HCT116 (cell line): ENCODE data around the gene CDH13. TPM values are rescaled to one million over a fixed set of nuclear protein-coding genes. Genes with fewer than 3 reads are reported as not detected.

Experiments used
- ATAC-seq: fragments of 200-7000 bp; cut with Tn5 transposase; 2 replicates; pipeline ENCODE4 v1.9.1; 2020; ENCODE audit warnings: mild to moderate bottlenecking, moderate library complexity
- BruUV-seq: library from RNA; stranded (reverse); fragments of 400-500 nt; replicated peaks from 2 replicates; lab custom pipeline; 2021; lab: Mats Ljungman, UMichigan
- CTCF ChIA-PET: fragments of 300-600 bp; sonication (Branson Sonifier 250); formaldehyde crosslinking; loops from one replicate; lab custom pipeline; 2021; ENCODE audit warnings: antibody characterized with exemption; lab: Charles Lee
- POLR2A ChIA-PET: fragments of 300-600, 350-600 bp; sonication (Branson Sonifier 250); formaldehyde crosslinking; loops from one replicate; lab custom pipeline; 2021; ENCODE audit warnings: antibody characterized with exemption; lab: Charles Lee
- RAD21 ChIA-PET, 2 experiments: fragments of 300-600 bp; sonication (Branson Sonifier 250); formaldehyde crosslinking; loops; one replicate each; lab custom pipeline; 2023; ENCODE audit warnings: low total read pairs in 2 of 2; ENCODE audit not compliant: uncharacterized antibody in 2 of 2, unreplicated experiment in 2 of 2, low non-redundant PET in 1 of 2; lab: Charles Lee
- DNase-seq: peaks from one replicate; pipeline ENCODE4 v3.0.0-alpha.2; 2010; ENCODE audit warnings: low read depth, low spot score
- H2AFZ ChIP-seq: fragments of 200-600 bp; shearing (Covaris generic), sonication (generic); 2 replicates; pipeline ENCODE4 v1.6.1; 2017; ENCODE audit warnings: low read depth, mixed run types, mixed read lengths, antibody characterized with exemption, low read length; ENCODE audit not compliant: poor library complexity, severe bottlenecking
- H3K27ac ChIP-seq: 2 replicates; pipeline ENCODE4 v1.5.1; 2012; ENCODE audit warnings: low read depth, low read length
- H3K27me3 ChIP-seq: fragments of 200-600 bp; sonication (generic); 2 replicates; pipeline ENCODE4 v1.6.1; 2016; ENCODE audit warnings: mixed run types, low read length, mixed read lengths; ENCODE audit not compliant: insufficient read depth
- H3K36me3 ChIP-seq, 2 experiments: fragments of 200-500 bp in 1 of 2; fragments of 200-600 bp in 1 of 2; sonication (Bioruptor generic) in 1 of 2; sonication (generic) in 1 of 2; 2 replicates each; pipeline versions ENCODE4 v1.5.1 to v1.6.1; 2014 to 2016; ENCODE audit warnings: low read length in 2 of 2, inconsistent platforms in 1 of 2, mixed read lengths in 1 of 2, mixed run types in 1 of 2; ENCODE audit not compliant: insufficient read depth in 2 of 2, control insufficient read depth in 1 of 2
- H3K4me1 ChIP-seq, 2 experiments: fragments of 200-600 bp in 1 of 2; sonication (generic) in 1 of 2; 2 replicates each; pipeline versions ENCODE4 v1.5.1 to v1.6.1; 2012 to 2017; ENCODE audit warnings: low read length in 2 of 2, inconsistent platforms in 1 of 2, mild to moderate bottlenecking in 1 of 2, mixed read lengths in 1 of 2, mixed run types in 1 of 2, moderate library complexity in 1 of 2; ENCODE audit not compliant: insufficient read depth in 2 of 2, control insufficient read depth in 1 of 2
- H3K4me2 ChIP-seq: fragments of 200-600 bp; sonication (generic); 2 replicates; pipeline ENCODE4 v1.6.1; 2017; ENCODE audit warnings: mixed run types, low read length, mixed read lengths
- H3K4me3 ChIP-seq, 2 experiments: fragments of 200-600 bp in 1 of 2; sonication (generic) in 1 of 2; replicated peaks in 1 of 2; 2 replicates each; pipeline ENCODE4 v1.5.1; 2011 to 2016; ENCODE audit warnings: low read length in 2 of 2, control low read depth in 1 of 2, low read depth in 1 of 2, mild to moderate bottlenecking in 1 of 2, mixed read lengths in 1 of 2, mixed run types in 1 of 2
- H3K79me2 ChIP-seq: fragments of 200-600 bp; sonication (generic); 2 replicates; pipeline ENCODE4 v1.6.1; 2017; ENCODE audit warnings: mild to moderate bottlenecking, mixed run types, low read length, moderate library complexity, mixed read lengths; ENCODE audit not compliant: insufficient read depth
- H3K9ac ChIP-seq: fragments of 200-600 bp; sonication (generic); 2 replicates; pipeline ENCODE4 v1.6.1; 2016; ENCODE audit warnings: low read length, mixed read lengths
- H3K9me2 ChIP-seq: fragments of 200-600 bp; sonication (generic), shearing (Covaris generic); 2 replicates; pipeline ENCODE4 v1.6.1; 2017; ENCODE audit warnings: mixed run types, mild to moderate bottlenecking, moderate library complexity; ENCODE audit not compliant: insufficient read depth
- H3K9me3 ChIP-seq, 2 experiments: fragments of 200-500 bp in 1 of 2; fragments of 200-600 bp in 1 of 2; sonication (Bioruptor generic) in 1 of 2; sonication (generic) in 1 of 2; 2 replicates each; pipeline ENCODE4 v1.6.1; 2014 to 2017; ENCODE audit warnings: low read length in 2 of 2, mixed read lengths in 2 of 2, inconsistent platforms in 1 of 2, low read depth in 1 of 2, mild to moderate bottlenecking in 1 of 2, mixed run types in 1 of 2, moderate library complexity in 1 of 2; ENCODE audit not compliant: control insufficient read depth in 1 of 2, insufficient read depth in 1 of 2
- H4K20me1 ChIP-seq: fragments of 200-600 bp; sonication (generic), shearing (Covaris generic); 2 replicates; pipeline ENCODE4 v1.6.1; 2017; ENCODE audit warnings: mixed run types, mild to moderate bottlenecking, moderate library complexity; ENCODE audit not compliant: insufficient read depth
- ATF3 ChIP-seq: IDR thresholded peaks from 2 replicates; pipeline ENCODE4 v1.6.1; 2012
- CBX3 ChIP-seq: IDR thresholded peaks from 2 replicates; pipeline ENCODE4 v1.6.1; 2012; ENCODE audit warnings: low read depth
- CTCF ChIP-seq, 3 experiments: fragments of 200-600 bp in 1 of 3; sonication (generic) in 1 of 3; IDR thresholded peaks in 2 of 3; conservative IDR thresholded peaks in 1 of 3; 2 replicates each; pipeline ENCODE4 v1.5.1; 2012 to 2017; ENCODE audit warnings: low read depth in 2 of 3, low read length in 2 of 3, antibody characterized with exemption in 1 of 3, borderline replicate concordance in 1 of 3, control low read depth in 1 of 3, mild to moderate bottlenecking in 1 of 3, mixed read lengths in 1 of 3, mixed run types in 1 of 3, moderate library complexity in 1 of 3; ENCODE audit not compliant: insufficient read depth in 1 of 3
- ELF1 ChIP-seq: IDR thresholded peaks from 2 replicates; pipeline ENCODE4 v1.6.1; 2012; ENCODE audit warnings: low read depth, borderline replicate concordance
- EZH2 ChIP-seq: fragments of 200-600 bp; sonication (generic); IDR thresholded peaks from 2 replicates; pipeline ENCODE4 v1.6.1; 2017; ENCODE audit warnings: antibody characterized with exemption, mixed run types
- EZH2phosphoT487 ChIP-seq: fragments of 200-600 bp; IDR thresholded peaks from 2 replicates; pipeline ENCODE4 v1.6.1; 2018; ENCODE audit warnings: antibody characterized with exemption, borderline replicate concordance
- FOSL1 ChIP-seq: IDR thresholded peaks from 2 replicates; pipeline ENCODE4 v1.6.1; 2012; ENCODE audit warnings: low read depth
- POLR2A ChIP-seq: IDR thresholded peaks from 2 replicates; pipeline ENCODE4 v1.7.0; 2011; ENCODE audit warnings: borderline replicate concordance; ENCODE audit not compliant: insufficient read depth, insufficient read length; ENCODE audit errors: extremely low read depth
- POLR2AphosphoS5 ChIP-seq: IDR thresholded peaks from 2 replicates; pipeline ENCODE4 v1.6.1; 2011; ENCODE audit warnings: mild to moderate bottlenecking, low read depth, low read length, moderate library complexity
- RAD21 ChIP-seq: IDR thresholded peaks from 2 replicates; pipeline ENCODE4 v1.6.1; 2012; ENCODE audit warnings: low read depth, mild to moderate bottlenecking
- SIN3A ChIP-seq: IDR thresholded peaks from 2 replicates; pipeline ENCODE4 v1.6.1; 2012; ENCODE audit warnings: low read depth
- SP1 ChIP-seq: IDR thresholded peaks from 2 replicates; pipeline ENCODE4 v1.6.1; 2012; ENCODE audit warnings: low read depth
- TCF7L2 ChIP-seq: IDR thresholded peaks from 2 replicates; pipeline ENCODE4 v1.7.0; 2011; ENCODE audit warnings: borderline replicate concordance, inconsistent platforms; ENCODE audit not compliant: insufficient read depth, insufficient read length; ENCODE audit errors: extremely low read depth
- ZBTB33 ChIP-seq: IDR thresholded peaks from 2 replicates; pipeline ENCODE4 v1.6.1; 2011; ENCODE audit warnings: mild to moderate bottlenecking, low read length, moderate library complexity; ENCODE audit not compliant: insufficient replicate concordance; ENCODE audit errors: extremely low read depth
- ZFX ChIP-seq: fragments of 450-650 bp; IDR thresholded peaks from 2 replicates; pipeline ENCODE4 v1.6.1; 2017
- ZNF274 ChIP-seq: fragments of 200-500 bp; sonication (Bioruptor generic); IDR thresholded peaks from 2 replicates; pipeline ENCODE4 v1.6.1; 2014; ENCODE audit warnings: mild to moderate bottlenecking, low read depth, low read length, inconsistent platforms
- intact Hi-C: fragments of 100-400 bp; cut with micrococcal nuclease; formaldehyde crosslinking; loops from 2 replicates; pipeline ENCODE4 v1.10.0; 2022
- total RNA-seq: library from RNA; stranded (reverse); gene quantifications from one replicate; pipeline ENCODE4 v1.2.1, GENCODE V29; 2021; ENCODE audit not compliant: unreplicated experiment
- TF ChIP-seq, protein P1 (sequence below): IDR thresholded peaks from 2 replicates; pipeline ENCODE4 v1.6.1; 2012
- TF ChIP-seq, protein P2 (sequence below): IDR thresholded peaks from 2 replicates; pipeline ENCODE4 v1.6.1; 2012; ENCODE audit warnings: low read depth

Gene CDH13
- total RNA-seq, 1 experiment from 2014 or later = not detected

DNA sequence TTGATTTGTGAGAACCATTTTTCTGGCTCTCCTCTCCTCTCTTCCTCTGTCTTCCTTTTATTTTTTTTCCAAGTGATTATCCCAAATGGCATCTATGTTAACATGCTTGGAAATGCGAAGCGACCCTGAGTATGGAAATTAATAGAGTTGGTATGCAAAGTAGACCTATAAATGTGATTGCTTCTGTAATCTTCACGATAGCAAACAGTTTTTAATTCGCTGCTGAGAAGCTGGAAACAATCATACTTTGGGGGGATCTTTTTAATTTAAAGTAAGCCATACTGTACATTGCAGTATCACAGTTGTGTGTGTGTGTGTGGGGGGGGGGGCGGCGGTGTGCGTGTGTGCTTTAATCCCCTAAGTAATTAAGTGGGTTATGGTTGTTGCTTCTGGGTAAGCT, 233.3 kb downstream of the CDH13 start:
- H3K9me2 ChIP-seq = no peaks in the 10 kb centered on the region

More for the DNA sequence above, 233.3 kb downstream of the CDH13 start:
- Histone ChIP-seq H3K36me3 (no peaks in the 10 kb centered on the region), H4K20me1 (no peaks in the 10 kb centered on the region), H3K4me3 (no peak overlapping the region), H2AFZ (no peak overlapping the region), H3K27me3 (no peaks in the 10 kb centered on the region), H3K27ac (no peak overlapping the region), H3K4me1 (no peaks in the 10 kb centered on the region), H3K9ac (no peak overlapping the region), H3K9me3 (peaks cover 13 to 28% of the 10 kb centered on the region in 2 experiments; a peak in 2 of 4 replicates), H3K79me2 (no peaks in the 10 kb centered on the region), H3K4me2 (no peak overlapping the region)
- ChIA-PET RAD21 (no interaction called here), POLR2A (no interaction called here), CTCF (no interaction called here)
- DNase-seq (no peak), ATAC-seq (no peak)
- no TSS peak for BruUV-seq
- intact Hi-C loops = no loop called here
- no peak for TF ChIP-seq ZBTB33
- TF ChIP-seq, protein P1, sequence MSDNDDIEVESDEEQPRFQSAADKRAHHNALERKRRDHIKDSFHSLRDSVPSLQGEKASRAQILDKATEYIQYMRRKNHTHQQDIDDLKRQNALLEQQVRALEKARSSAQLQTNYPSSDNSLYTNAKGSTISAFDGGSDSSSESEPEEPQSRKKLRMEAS = no peak
- TF ChIP-seq EZH2phosphoT487 = no peak
- no peak for TF ChIP-seq ATF3
- no peak for TF ChIP-seq CTCF (IDR thresholded peaks at IDR 0.05 in 2 of 3, conservative IDR thresholded peaks at IDR 0.05 in 1 of 3; ENCODE audit: borderline replicate concordance in 1 of 3, insufficient read depth in 1 of 3, low read depth in 2 of 3, low read length in 2 of 3)
- TF ChIP-seq RAD21 = no peak
- TF ChIP-seq ZFX = no peak
- no peak for TF ChIP-seq SIN3A
- no peak for TF ChIP-seq ZNF274
- TF ChIP-seq POLR2A = no peak
- TF ChIP-seq POLR2AphosphoS5 = no peak
- no peak for TF ChIP-seq EZH2
- TF ChIP-seq, protein P2, sequence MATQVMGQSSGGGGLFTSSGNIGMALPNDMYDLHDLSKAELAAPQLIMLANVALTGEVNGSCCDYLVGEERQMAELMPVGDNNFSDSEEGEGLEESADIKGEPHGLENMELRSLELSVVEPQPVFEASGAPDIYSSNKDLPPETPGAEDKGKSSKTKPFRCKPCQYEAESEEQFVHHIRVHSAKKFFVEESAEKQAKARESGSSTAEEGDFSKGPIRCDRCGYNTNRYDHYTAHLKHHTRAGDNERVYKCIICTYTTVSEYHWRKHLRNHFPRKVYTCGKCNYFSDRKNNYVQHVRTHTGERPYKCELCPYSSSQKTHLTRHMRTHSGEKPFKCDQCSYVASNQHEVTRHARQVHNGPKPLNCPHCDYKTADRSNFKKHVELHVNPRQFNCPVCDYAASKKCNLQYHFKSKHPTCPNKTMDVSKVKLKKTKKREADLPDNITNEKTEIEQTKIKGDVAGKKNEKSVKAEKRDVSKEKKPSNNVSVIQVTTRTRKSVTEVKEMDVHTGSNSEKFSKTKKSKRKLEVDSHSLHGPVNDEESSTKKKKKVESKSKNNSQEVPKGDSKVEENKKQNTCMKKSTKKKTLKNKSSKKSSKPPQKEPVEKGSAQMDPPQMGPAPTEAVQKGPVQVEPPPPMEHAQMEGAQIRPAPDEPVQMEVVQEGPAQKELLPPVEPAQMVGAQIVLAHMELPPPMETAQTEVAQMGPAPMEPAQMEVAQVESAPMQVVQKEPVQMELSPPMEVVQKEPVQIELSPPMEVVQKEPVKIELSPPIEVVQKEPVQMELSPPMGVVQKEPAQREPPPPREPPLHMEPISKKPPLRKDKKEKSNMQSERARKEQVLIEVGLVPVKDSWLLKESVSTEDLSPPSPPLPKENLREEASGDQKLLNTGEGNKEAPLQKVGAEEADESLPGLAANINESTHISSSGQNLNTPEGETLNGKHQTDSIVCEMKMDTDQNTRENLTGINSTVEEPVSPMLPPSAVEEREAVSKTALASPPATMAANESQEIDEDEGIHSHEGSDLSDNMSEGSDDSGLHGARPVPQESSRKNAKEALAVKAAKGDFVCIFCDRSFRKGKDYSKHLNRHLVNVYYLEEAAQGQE = no peak
- no peak for TF ChIP-seq CBX3
- TF ChIP-seq TCF7L2 = no peak
- no peak for TF ChIP-seq SP1
- no peak for TF ChIP-seq FOSL1
- no peak for TF ChIP-seq ELF1
- TF ChIP-seq, all 23 proteins: peak for 0
